Gastroesophageal sphincter (tissue), 3 donors: Measurements from ENCODE around the gene TCEAL4.

ENCODE experiments used
- EP300 ChIP-seq: sonication (generic); formaldehyde crosslinking; IDR thresholded peaks from one replicate; pipeline ENCODE4 v1.6.1; 2017; ENCODE audit warnings: antibody characterized with exemption, mild to moderate bottlenecking
- POLR2A ChIP-seq, 2 donors: fragments of 450-650 bp; IDR thresholded peaks; one replicate each; pipeline ENCODE4 v1.6.1; 2017; ENCODE audit warnings: antibody characterized with exemption in 2 of 2, mild to moderate bottlenecking in 2 of 2, moderate library complexity in 1 of 2
- POLR2AphosphoS5 ChIP-seq: sonication (generic); formaldehyde crosslinking; IDR thresholded peaks from one replicate; pipeline ENCODE4 v1.6.1; 2017; ENCODE audit warnings: antibody characterized with exemption
- TF ChIP-seq, protein P1 (sequence below), 4 experiments: fragments of 200-600 bp in 2 of 4; fragments of 450-650 bp in 2 of 4; sonication (generic) in 1 of 4; IDR thresholded peaks; one replicate each; pipeline ENCODE4 v1.5.1; 2017 to 2019; ENCODE audit warnings: antibody characterized with exemption in 4 of 4, mild to moderate bottlenecking in 2 of 4, moderate library complexity in 2 of 4

DNA sequence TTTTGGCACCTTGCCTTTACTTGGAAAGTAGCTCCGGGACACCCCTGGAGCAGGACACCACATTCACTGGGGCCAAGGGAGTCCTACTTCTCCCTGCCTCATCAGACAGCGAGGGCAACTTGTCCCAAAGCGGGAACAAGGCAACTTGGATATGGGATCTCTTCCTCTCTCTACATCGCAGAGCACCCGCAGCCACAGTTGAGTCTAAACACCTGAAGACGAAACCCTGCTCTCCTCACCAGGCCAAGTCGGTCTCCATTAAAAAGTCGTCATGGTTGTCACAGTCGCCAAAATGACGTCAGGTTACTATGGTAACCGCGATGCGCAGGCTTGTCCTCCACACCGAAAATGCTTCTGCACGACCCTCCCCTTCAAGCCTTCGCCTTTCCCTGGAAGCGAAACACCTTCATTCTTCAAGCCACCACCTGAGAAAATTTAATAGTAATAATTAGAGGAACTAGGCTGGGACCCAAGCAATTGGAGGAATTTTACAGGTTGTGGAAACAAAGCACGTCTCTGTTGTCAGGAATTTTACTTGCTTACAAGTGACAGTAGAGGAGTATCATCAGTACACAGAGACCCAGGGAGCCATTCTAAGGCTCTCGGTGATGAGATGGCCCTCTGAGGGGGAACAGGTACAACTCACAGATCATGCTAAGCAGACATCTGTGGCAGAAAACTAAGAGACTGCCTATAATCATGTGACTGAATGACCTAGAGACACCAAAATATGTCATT is 30.5 kb upstream of the TCEAL4 start:
- TF ChIP-seq POLR2AphosphoS5 (no peak), POLR2A (IDR thresholded peaks at IDR 0.05) (no peak), EP300 (no peak)
- TF ChIP-seq, protein P1, sequence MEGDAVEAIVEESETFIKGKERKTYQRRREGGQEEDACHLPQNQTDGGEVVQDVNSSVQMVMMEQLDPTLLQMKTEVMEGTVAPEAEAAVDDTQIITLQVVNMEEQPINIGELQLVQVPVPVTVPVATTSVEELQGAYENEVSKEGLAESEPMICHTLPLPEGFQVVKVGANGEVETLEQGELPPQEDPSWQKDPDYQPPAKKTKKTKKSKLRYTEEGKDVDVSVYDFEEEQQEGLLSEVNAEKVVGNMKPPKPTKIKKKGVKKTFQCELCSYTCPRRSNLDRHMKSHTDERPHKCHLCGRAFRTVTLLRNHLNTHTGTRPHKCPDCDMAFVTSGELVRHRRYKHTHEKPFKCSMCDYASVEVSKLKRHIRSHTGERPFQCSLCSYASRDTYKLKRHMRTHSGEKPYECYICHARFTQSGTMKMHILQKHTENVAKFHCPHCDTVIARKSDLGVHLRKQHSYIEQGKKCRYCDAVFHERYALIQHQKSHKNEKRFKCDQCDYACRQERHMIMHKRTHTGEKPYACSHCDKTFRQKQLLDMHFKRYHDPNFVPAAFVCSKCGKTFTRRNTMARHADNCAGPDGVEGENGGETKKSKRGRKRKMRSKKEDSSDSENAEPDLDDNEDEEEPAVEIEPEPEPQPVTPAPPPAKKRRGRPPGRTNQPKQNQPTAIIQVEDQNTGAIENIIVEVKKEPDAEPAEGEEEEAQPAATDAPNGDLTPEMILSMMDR (IDR thresholded peaks at IDR 0.05): no peak
